Ammon's horn (tissue), 1 donor: Measurements from ENCODE around the gene E2F8.
"Not testable (repeated sequence)": the region's sequence is repeated elsewhere in the genome, so short reads cannot be mapped to it uniquely, and the experiment has no call there.

ENCODE experiments used
- DNase-seq: peaks from one replicate; pipeline ENCODE4 v3.0.0-alpha.2; 2016; ENCODE audit warnings: low spot score

Gene E2F8, protein sequence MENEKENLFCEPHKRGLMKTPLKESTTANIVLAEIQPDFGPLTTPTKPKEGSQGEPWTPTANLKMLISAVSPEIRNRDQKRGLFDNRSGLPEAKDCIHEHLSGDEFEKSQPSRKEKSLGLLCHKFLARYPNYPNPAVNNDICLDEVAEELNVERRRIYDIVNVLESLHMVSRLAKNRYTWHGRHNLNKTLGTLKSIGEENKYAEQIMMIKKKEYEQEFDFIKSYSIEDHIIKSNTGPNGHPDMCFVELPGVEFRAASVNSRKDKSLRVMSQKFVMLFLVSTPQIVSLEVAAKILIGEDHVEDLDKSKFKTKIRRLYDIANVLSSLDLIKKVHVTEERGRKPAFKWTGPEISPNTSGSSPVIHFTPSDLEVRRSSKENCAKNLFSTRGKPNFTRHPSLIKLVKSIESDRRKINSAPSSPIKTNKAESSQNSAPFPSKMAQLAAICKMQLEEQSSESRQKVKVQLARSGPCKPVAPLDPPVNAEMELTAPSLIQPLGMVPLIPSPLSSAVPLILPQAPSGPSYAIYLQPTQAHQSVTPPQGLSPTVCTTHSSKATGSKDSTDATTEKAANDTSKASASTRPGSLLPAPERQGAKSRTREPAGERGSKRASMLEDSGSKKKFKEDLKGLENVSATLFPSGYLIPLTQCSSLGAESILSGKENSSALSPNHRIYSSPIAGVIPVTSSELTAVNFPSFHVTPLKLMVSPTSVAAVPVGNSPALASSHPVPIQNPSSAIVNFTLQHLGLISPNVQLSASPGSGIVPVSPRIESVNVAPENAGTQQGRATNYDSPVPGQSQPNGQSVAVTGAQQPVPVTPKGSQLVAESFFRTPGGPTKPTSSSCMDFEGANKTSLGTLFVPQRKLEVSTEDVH

GRCh38 chr11:19240420-19241259 lies at the start of gene E2F8:
Gene E2F8 (minus strand): TSS chr11:19240945. CDS start chr11:19240121, 824 bp downstream.
- DNase-seq = peak; percentile 90

GRCh38 chr11:19290356-19290755 lies 49.6 kb upstream of the E2F8 start:
- DNase-seq = no peak

DNA sequence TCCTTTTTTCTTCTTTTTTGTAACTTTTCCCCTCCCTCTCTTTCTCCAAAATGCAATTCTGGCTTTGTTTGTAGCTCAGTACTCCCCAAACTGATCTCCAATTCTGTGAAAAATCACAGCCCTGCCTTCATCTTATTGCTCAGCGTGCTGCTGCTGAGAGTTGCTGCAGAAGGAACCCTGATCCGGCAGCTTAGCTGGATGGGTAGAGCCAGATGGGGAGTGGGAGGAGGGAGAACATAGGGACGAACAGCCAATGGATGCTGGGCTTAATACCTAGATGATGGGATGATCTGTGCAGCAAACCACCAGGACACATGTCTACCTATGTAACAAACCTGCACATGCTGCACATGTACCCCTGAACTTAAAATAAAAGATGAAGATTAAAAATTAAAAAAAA lies 47.5 kb upstream of the E2F8 start:
- peak; percentile 35 for DNase-seq

DNA sequence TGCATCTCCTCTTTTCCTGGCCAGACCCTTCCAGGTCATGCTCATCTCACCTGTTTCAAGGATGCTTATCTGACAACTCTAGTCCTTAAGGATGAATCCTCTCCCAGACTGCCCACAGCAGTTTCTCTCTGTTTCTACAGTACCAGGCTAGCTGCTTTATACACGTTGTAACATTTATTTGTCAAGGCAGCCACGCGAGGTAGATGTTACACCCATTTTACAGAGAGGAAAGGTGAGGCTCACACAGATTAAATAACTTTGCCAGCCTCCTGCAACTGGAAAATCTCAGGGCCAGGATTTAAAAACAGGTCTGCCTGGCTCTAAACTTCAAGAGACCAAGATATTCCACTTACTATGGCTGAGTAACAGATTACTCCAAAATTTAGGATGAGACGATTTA lies 45.7 kb upstream of the E2F8 start:
- no peak for DNase-seq

DNA sequence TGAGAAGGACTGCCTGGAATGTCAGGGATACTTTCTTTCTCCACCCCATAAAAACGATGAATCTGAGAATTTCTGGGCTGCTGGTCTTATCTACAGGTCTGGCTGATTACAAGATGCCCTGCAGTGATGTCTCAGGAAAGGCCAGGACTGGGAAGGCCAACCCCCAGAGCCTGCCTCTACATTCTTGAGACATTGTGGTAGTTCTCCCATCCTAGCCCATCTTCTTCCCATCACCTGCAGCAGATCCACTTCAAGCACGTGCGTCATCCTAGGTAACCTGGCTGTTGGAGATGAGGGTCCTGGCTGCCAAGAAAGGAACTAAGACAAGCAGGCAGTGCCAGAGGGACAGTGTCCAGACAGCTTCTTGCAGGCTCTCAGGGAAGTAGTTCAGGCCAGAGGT lies 44.1 kb upstream of the E2F8 start:
- no peak for DNase-seq

GRCh38 chr11:19283991-19284390 lies 43.2 kb upstream of the E2F8 start:
- DNase-seq = no peak

DNA sequence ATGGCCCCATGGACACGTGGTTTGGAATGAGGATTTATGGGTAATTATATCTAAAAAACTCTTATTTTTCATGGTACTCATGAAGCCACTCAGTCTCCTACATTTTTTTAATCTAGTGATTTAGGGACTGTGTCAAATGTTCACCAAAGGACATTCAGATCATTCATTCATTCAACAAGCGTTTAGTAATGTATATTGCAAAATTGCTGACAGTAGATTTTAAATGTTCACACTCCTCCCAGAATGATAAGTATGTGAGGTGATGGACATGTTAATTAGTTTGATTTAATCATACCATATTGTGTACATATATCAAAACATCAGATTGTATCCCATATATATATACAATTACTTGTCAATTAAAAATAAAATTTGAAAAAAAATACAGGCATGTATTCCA lies 40.8 kb upstream of the E2F8 start:
- no peak for DNase-seq

- DNase-seq = no peak
Observed at GRCh38 chr11:19281041-19281440, 40.3 kb upstream of the E2F8 start.

DNA sequence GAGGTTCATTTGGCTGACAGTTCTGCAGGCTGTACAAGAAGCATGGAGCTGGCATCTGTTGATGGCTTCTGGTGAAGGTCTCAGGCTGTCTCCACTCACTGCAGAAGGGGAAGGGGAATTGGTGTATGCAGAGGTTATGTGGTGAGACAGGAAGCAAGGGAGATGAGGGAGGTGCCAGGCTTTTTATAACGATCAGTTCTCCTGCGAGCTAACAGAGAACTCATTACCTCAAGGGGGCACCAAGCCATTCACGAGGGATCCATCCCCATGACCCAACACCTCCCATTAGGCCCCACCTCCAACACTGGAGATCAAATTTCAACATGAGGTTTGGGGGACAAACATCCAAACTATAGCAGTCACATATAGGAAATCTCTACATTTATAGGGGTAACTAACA lies 38.7 kb upstream of the E2F8 start:
- DNase-seq = no peak

- DNase-seq = no peak
Observed at GRCh38 chr11:19276859-19277808, 36.4 kb upstream of the E2F8 start.

DNA sequence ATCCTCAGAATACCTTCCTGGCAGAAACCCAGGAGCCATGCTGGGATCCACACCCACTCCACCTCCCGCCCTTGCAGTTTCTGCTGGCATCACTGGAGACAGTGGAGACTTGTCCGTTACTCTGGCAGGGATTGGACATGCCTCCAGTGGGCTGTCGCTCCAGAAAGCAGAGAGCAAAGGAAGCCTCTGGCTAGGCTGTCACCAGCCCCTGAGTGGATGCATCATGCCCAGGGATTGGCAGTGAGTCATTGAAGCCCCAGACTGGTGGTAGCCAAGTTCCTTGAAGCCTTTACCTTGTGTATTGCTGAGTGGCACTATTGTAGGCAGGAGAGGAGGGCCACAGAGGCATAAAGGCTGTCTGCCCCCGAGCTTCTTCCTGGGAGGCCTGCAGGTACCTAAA lies 34.8 kb upstream of the E2F8 start:
- no peak for DNase-seq

- not testable (repeated sequence) for DNase-seq
Observed at GRCh38 chr11:19273219-19273618, 32.5 kb upstream of the E2F8 start.

DNA sequence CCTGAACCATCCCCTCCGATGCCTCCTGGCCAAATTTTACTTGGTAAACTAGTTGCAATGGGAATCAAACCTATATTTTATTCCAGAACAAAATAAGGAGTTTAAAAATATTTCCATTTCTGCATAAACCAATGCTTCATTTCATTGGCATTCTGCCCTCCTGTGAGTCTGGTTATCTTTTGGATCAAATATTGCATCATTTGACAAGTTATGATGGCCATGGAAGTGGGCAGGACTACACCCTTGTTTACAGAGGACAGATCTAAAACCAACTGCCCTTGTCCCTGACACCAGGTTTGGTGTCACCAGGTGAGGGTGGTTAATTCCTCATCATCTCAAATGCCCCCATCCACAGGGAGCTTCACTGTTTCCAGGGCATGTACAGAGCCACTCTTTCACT lies 28.2 kb upstream of the E2F8 start:
- no peak for DNase-seq

DNA sequence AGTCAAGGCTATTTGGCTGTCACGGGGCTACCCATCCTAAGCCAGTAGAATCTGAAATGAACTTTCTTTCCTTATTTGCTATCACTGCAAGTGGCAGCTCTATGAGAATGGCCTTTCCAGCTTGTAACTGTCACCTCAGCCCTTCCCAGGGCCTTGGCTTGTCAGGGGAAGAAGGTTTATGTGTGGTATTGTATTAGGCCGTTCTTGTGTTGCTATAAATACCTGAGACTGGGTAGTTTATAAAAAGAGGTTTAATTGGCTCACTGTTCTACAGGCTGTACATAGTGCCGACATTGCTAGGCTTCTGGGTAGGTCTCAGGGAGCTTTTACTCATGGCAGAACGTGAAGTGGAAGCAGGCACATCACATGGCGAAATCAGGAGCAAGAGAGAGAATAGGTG lies 26.8 kb upstream of the E2F8 start:
- DNase-seq = no peak

GRCh38 chr11:19263333-19263732 lies 22.6 kb upstream of the E2F8 start:
- DNase-seq = no peak

GRCh38 chr11:19259487-19260345 lies 19.0 kb upstream of the E2F8 start:
- peak; percentile 83 for DNase-seq

GRCh38 chr11:19258641-19259230 lies 18.0 kb upstream of the E2F8 start:
- DNase-seq = no peak

DNA sequence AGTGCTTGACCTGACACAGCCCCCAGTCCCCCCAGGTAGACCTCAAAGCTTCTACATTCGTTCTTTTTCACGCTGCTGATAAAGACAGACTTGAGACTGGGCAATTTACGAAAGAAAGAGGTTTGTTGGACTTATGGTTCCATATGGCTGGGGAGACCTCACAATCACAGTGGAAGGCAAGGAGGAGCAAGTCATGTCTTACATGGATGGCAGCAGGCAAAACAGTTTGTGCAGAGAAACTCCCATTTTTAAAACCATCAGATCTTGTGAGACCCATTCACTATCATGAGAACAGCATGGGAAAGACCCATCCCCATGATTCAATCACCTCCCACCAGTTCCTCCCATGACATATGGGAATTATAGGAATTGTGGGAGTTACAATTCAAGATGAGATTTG lies 13.7 kb upstream of the E2F8 start:
- not testable (repeated sequence) for DNase-seq

- DNase-seq = no peak
Observed at GRCh38 chr11:19253817-19254216, 13.1 kb upstream of the E2F8 start.
